ENCODE results near the gene ACSF3. TPM values are rescaled to one million over a fixed set of nuclear protein-coding genes. Genes with fewer than 3 reads are reported as not detected.

Gene ACSF3
- total RNA-seq, 2 donors from 2014 or later, result 14.9 to 16.2 TPM

DNA sequence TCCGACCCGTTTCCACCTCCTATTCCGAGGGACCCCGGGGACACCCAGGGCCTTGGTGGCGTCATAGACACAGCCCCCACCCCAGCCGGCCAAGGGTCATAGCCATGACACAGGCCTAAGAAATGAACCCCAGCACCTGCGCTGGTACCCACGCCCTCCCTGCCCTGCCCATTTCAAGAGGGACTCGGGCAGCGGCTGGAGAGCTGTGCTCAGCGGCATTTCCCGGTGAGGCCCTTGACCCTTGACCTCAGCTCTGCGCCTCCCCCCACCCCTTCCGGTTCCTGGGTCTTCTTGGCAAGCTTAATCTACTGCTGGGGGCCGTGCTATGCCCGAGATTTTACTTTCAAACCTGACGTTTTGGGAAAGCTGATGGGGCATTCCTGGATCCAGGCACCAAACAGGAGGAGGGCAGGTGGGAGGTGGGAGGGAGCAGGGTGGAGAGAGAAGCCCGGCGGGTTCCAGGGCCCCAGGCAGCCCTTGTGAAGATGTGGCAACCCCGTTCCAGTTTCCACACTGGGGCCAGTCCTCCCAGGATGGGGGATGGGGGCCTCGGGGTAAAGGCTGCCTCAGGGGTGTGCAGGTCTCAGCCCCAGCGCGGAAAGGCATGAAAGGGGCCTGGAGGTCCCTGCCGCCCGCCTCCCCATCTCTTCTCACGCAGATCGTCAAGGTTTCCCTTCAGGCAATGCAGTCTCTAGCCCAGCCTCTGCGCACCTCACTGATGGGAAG lies 106.6 kb downstream of the ACSF3 start, which contains the start of gene SLC22A31:
Gene SLC22A31, minus strand, starts transcription at position 414 of the 726 bp plus-strand sequence. Its CDS starts 36 bp downstream, at position 378.
- intact Hi-C loops (cut with DNase I), result no loop called here
- ATAC-seq (no peak), DNase-seq (no peak)

DNA sequence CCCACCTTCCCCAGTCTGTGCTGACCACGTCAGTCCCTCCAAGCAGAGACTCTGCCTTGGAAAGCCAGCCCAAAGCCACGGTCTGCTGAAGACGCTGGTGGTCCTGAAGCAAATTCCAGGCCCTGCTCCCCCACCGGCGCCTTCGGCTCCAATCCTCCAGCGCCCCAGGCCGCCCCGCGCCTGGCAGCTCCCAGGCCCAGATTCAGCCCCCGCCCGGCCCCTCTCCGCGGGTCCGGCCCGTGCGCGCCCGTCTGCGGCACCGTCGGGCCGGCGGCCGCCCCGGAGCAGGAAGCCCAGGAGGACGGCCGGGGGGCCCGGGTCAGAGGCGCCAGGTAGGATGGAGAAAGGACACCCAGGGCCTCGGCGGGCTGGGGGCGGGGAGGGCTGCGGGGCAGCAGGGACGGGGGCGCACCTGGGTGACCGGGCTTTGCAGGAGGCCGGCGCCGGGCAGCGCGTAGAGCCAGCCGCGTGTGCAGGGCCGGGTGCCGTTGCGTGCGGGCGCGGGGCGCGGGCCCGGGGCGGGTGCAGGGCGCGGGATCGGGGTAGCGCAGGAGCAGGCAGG lies 107.3 kb downstream of the ACSF3 start:
- intact Hi-C loops (cut with DNase I), result no loop called here
- DNase-seq (no peak), ATAC-seq (peak in 1 of 2 donors; percentile 27)

GRCh38 chr16:89201439-89202377 lies 108.1 kb downstream of the ACSF3 start:
- intact Hi-C loops (cut with DNase I), result no loop called here
- peak; percentile 80 for DNase-seq
- ATAC-seq, result peak; percentile 91 to 96

GRCh38 chr16:89202422-89203215 lies 109.0 kb downstream of the ACSF3 start:
- ATAC-seq (no peak), DNase-seq (no peak)
- intact Hi-C loops (cut with DNase I), result no loop called here

Other genes starting within 250 kb of the ACSF3 start
- 10 to 100 TPM; 17.1 to 19.0 TPM for gene GALNS, start 236.9 kb upstream of the ACSF3 start, total RNA-seq
- 10 to 100 TPM; 46.0 to 54.3 TPM for gene TRAPPC2L, start 236.7 kb upstream of the ACSF3 start, total RNA-seq
- not detected for gene PABPN1L, start 227.2 kb upstream of the ACSF3 start, total RNA-seq
- gene CBFA2T3, start 116.6 kb upstream of the ACSF3 start, total RNA-seq, result 1 to 10 TPM; 6.5 to 6.6 TPM
- under 1 TPM in 1 of 2 donors, not detected in 1; 0.09 TPM for gene CDH15, start 77.9 kb downstream of the ACSF3 start, total RNA-seq
- gene SLC22A31, start 106.7 kb downstream of the ACSF3 start, total RNA-seq, result under 1 TPM in 1 of 2 donors, not detected in 1; 0.27 TPM
- 1 to 10 TPM; 7.5 to 9.8 TPM for gene ZNF778, start 123.9 kb downstream of the ACSF3 start, total RNA-seq